SIG-M5 treated with dmso at 0.1 percent for 504 hours (cell line): ENCODE data around the gene TDRD3.
"Not testable (repeated sequence)": the region's sequence is repeated elsewhere in the genome, so short reads cannot be mapped to it uniquely, and the experiment has no call there.

Source experiments
- DNase-seq: peaks from one replicate; lab custom pipeline; 2025; ENCODE audit not compliant: unreplicated experiment; lab: John Stamatoyannopoulos, UW

Gene TDRD3

DNA sequence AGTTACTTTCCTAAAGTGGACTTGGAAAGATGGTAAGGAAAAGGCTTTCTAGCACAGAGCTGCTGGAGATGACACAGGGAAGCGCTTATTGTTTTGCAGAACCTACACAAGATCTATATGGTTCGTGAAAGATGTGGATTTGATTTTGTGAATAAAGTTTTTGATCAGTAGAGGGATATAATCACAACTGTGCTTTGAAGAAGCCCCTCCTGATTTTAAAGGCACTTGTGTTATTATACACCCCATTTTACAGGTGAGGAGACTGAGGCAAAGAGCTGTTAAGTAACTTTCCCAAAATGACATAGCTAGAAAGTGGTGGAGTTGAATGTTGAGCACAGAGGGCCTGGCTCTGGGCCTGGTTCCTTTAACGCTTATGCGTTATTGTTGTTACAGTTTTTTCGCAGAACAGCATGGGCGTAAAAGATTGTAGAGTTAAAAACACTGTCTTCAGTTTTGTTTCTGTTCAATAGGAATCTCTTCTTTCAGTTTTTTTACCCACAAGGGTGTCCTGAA is 1.4 kb downstream of the TDRD3 start:
- DNase-seq, result no peak

DNA sequence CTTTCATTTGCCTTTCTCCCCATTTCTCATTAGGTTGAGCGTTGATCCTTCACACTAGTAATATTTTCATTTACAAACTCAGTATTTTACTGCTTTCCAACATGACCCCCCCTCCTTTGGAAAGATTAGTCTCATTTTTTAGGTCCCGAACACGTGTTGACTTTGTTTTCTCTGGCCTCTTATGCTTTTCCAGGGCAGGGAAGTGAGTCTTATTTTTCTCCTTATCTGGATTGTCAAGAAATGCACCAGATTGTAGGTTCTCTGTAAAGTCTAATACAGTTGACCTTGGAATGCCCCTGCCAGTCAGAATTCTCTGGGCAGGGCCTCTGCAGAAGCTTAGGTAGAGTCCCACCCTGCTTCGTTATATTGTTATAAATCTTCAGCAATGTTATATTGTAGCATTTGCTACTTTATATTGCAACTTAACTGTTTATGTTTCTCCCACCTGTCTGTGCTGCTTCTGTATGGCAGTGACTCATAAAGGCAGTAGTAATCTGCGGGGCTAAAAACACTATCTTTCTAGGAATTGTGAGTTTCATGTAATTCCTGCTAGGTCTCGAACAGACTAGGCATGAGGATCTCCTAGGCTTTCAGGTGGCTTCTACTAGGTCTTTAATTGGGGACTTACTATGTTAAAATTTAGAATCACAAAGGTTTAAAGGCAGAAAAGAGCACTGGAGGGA is 2.0 kb downstream of the TDRD3 start:
- no peak for DNase-seq

DNA sequence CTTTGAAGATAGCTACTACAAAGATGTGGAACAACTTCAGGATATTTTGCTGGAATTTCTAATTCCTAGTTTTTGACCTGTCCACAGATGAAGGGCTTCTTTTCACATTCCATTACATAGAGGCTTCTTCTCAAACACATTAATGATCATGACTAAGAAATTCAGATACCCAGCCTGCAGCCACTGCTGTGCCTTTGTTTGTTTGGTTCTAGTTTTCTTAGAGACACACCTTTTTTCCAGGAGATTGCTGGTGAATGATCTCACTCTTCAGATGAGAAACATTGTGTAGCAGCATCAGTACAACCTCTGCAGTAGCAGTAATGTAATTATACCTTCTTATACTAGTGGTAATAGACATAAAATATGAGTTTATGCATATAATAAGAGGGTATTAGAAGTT is 5.0 kb downstream of the TDRD3 start:
- DNase-seq, result no peak

GRCh38 chr13:60407095-60407494 is 10.1 kb downstream of the TDRD3 start:
- DNase-seq, result no peak

DNA sequence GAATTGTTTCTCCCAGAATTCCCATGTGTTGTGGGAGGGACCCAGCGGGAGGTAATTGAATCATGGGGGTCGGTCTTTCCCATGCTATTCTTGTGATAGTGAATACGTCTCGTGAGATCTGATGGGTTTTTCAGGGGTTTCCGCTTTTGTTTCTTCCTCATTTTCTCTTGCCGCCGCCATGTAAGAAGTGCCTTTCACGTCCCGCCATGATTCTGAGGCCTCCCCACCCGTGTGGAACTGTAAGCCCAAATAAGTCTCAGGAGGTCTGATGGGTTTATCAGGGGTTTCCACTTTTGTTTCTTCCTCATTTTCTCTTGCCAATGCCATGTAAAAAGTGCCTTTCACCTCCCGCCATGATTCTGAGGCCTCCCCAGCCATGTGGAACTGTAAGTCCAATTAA is 10.8 kb downstream of the TDRD3 start:
- DNase-seq, result not testable (repeated sequence)

DNA sequence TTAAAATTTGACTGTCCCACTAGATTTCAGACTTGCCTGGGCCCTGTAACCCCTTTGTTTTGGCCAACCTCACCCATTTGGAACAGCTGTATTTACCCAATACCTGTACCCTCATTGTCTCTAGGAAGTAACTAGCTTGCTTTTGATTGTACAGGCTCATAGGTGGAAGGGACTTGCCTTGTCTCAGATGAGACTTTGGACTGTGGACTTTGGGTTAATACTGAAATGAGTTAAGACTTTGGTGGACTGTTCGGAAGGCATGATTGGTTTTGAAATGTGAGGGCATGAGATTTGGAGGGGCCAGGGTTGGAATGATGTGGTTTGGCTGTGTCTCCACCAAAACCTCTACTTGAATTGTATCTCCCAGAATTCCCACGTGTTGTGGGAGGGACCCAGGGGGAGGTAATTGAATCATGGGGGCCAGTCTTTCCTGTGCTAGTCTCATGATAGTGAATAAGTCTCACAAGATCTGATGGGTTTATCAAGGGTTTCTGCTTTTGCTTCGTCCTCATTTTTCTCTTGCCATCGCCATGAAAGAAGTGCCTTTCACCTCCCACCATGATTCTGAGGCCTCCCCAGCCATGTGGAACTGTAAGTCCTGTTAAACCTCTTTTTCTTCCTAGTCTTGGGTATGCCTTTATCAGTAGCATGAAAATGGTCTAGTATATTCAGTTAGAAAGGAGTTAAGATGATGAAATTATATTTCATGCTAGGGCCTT is 12.7 kb downstream of the TDRD3 start:
- not testable (repeated sequence) for DNase-seq

- DNase-seq, result no peak
Observed at GRCh38 chr13:60410299-60410698, 13.3 kb downstream of the TDRD3 start.

DNA sequence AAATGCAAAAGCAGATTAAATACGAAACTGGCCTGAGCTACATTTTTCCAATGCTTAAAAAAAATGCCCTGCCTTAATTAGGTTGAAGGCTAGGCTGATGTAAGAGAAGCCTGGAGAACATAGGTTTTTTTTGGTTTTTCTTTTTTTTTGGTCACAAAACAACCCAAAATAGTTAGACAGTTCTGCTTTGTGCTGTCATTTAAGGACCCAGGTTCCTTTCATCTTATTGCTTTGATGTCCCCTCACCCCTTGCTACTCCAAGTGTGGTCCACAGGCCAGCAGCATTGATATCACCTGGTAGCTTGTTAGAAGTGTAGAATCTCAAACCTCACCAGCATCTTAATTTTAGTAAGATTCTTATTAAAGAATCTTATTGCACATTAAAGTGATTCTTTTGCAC is 14.4 kb downstream of the TDRD3 start:
- no peak for DNase-seq

DNA sequence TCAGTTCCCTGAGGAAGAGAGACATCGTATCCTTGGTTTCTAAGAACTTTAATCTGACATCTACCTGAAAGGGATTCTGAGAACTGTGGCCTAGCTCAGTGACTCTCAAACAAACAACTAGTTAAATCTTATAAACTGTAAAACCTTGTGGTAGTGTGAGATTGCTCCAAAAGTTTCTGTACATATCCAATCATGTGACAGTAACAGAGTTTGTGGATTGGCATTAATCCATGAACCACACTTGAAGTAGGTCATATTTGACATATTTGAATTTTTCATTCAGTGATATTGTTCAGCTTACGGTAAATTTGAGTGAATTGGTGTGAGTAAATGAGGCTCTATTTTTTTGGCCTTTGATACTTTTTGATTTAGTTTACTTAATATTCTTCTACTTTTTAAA is 15.0 kb downstream of the TDRD3 start:
- no peak for DNase-seq

DNA sequence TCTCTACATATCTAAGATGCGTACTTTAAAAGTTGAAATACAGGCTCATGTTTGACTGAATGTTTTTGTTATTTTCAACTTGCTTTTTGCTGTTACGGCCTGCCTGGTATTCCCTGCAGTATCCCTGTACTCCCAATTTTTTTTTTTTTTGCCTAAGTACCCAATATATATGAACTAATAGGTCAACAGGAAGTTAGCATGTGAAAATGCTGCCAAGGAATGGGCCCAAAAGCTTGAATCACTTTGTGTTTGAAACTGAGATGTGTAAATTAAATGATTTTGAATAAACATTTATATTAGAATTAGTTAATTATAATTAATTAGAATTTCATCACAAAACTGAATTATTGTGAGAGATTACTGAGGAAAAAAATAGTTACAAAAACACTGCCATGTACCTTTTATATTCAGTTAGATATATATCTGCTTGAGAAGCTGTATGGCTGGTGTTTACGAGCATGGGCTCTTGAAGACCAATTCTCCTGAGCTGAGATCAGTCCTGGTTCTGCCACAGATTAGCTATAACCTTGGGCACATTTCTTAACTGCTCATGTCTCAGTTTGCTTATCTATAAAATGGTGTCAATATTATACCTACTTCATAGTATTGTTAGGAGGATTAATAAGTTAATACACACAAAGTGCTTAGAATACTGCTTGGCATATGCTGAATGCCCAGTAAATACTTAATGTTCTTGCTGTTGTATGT is 16.0 kb downstream of the TDRD3 start:
- DNase-seq, result no peak

DNA sequence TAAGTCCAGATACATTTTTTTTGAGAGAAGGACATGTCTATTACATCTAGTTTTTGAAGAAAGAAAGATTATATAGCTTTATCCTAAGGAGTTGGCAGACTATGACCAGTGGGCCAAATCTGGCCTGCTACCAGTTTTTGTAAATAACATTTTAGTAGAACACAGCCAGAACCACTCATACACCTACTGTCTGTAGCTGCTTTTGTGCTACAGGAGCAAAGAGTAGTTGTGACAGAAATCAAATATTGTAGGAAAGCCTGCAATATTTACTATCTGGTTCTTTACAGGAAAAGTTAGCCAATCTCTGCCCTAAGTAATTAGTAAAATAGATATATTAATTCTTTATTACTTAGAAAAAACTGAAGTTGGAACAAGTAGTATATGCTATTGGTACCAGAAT is 17.2 kb downstream of the TDRD3 start:
- DNase-seq, result no peak

DNA sequence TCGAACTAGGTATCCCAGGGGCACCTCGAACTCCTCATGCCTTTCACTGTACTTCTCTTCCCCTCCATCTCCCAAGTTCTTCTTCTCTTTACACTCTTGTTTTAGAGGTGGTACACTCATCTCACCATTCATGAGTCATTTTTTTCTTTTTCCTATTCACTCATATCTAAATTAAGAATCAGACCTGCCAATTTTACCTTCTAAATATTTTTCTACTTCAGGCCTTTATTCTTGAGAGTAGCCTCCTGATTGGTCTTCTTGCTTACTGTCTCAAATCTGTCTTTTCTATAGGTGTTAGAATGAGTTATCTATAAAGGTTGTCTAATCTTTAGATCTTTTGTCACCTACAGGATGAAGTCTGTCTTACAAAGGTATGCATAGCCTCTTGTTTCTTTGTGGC is 20.7 kb downstream of the TDRD3 start:
- no peak for DNase-seq

DNA sequence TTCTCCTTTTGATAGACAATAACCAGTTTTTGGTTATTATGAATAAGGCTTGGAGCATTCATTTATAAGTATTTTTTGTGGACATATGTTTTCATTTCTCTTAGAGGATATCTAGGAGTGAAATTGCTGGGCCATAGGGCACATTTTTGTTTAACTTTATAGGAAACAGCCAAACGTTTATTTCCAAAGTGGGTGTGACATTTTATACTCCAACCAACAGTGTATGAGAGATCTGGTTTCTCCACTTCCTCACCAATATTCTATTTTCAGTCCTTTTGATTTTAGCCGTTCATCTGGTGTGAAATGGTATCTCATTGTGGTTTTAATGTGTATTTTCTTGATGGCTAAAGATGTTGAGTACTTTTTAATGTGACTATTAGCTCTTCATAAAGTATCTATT is 21.9 kb downstream of the TDRD3 start:
- DNase-seq, result no peak

GRCh38 chr13:60425332-60425731 is 28.3 kb downstream of the TDRD3 start:
- DNase-seq, result no peak

GRCh38 chr13:60426075-60426474 is 29.1 kb downstream of the TDRD3 start:
- DNase-seq, result no peak

- no peak for DNase-seq
Observed at GRCh38 chr13:60427285-60427684, 30.3 kb downstream of the TDRD3 start.

DNA sequence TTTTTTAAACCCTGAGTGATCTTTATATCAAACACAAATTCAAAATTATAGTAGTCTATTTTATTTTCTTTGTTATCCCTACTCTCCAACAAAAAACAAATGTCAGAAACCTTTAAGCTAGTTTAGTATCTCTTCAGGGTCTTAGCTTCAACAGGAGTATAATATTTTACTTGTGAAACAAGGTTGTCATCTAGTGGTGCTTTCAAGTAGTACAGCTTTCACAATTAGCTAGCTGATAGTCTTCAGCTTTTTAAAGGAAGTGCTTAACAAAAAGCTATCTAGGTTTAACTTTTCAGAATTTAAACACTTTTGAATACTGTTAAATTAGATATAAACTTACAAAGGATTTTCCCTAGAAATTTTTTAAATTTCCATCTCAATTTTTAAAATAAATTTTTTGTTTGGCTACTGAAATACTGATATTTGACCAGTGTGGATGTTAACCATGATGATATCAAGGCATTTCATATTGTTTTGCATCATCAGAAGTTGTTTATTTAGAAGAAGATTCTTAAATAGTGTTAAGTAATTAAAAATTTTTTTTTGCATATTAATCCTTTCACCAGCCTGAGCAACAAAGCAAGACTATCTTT is 34.2 kb downstream of the TDRD3 start:
- peak; percentile 77 for DNase-seq

- no peak for DNase-seq
Observed at GRCh38 chr13:60433505-60433904, 36.5 kb downstream of the TDRD3 start.

DNA sequence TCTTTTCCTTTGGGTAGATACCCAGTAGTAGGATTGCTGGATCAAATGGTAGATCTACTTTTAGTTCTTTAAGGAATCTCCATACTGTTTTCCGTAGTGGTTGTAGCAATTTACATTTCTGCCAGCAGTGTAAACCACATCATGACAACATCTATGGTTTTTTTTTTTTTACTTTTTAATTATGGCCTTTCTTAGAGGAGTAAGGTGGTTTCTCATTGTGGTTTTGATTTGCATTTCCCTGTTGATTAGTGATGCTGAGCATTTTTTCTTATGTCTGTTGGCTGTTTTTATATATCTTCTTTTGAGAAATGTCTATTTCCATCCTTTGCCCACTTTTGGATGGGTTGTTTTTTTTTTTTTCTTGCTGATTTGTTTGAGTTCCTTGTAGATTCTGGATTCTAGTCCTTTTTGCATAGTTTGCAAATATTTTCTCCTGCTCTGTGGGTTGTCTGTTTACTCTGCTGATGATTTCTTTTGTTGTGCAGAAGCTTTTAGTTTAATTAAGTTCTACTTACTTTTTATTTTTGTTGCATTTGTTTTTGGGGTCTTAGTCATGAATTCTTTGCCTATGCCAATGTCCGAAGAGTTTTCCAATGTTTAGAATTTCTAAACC is 38.8 kb downstream of the TDRD3 start:
- DNase-seq, result no peak

GRCh38 chr13:60439201-60439600 is 42.2 kb downstream of the TDRD3 start:
- no peak for DNase-seq

DNA sequence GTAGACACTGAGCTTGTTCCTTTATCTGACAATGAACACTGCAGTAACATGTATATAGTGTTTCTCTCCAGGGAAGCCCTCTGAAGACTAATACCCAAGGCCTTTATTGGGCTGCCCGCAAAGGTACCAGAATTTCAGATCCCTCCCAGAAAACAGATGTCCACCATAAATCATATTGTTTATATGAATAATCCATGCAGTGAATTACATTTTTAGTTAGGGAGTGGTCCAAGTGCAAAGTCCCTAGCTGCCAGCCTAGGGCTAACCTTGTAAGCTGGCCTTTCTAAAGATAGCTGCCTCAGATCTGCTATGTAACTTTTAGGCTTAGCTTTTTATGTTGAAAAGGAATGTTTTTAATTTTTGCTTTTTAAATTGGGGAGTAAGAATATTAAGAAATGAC is 44.7 kb downstream of the TDRD3 start:
- no peak for DNase-seq
